Liver (tissue), 9 donors: ENCODE results near the gene IRF6. TPM values are rescaled to one million over a fixed set of nuclear protein-coding genes. Genes with fewer than 3 reads are reported as not detected.

Source experiments
- DNase-seq: peaks from one replicate; pipeline ENCODE4 v3.0.0-alpha.2; 2017; ENCODE audit warnings: low spot score
- H3K27ac ChIP-seq, 2 donors: one replicate each; pipeline ENCODE4 v1.7.0; 2013; ENCODE audit warnings: inconsistent platforms in 2 of 2, low read length in 2 of 2, control low read depth in 1 of 2, low read depth in 1 of 2, mild to moderate bottlenecking in 1 of 2
- H3K27me3 ChIP-seq, 4 donors: one replicate each; pipeline versions ENCODE4 v1.6.1 to v1.7.0; 2013; ENCODE audit warnings: low read length in 3 of 4, inconsistent platforms in 1 of 4, mild to moderate bottlenecking in 1 of 4, moderate library complexity in 1 of 4; ENCODE audit not compliant: control insufficient read depth in 4 of 4, insufficient read depth in 4 of 4
- H3K36me3 ChIP-seq, 4 donors: one replicate each; pipeline versions ENCODE4 v1.6.1 to v1.7.0; 2013; ENCODE audit warnings: low read length in 3 of 4, mild to moderate bottlenecking in 3 of 4, low read depth in 1 of 4, moderate library complexity in 1 of 4; ENCODE audit not compliant: control insufficient read depth in 4 of 4, insufficient read depth in 3 of 4
- H3K4me1 ChIP-seq, 4 donors: one replicate each; pipeline versions ENCODE4 v1.6.1 to v1.7.0; 2013; ENCODE audit warnings: low read length in 3 of 4, mild to moderate bottlenecking in 3 of 4, moderate library complexity in 1 of 4; ENCODE audit not compliant: control insufficient read depth in 4 of 4, insufficient read depth in 4 of 4
- H3K4me3 ChIP-seq, 3 donors: one replicate each; pipeline versions ENCODE4 v1.6.1 to v1.7.0; 2013; ENCODE audit warnings: low read length in 3 of 3, control low read depth in 1 of 3, low read depth in 1 of 3, mild to moderate bottlenecking in 1 of 3
- H3K9ac ChIP-seq, 2 donors: one replicate each; pipeline ENCODE4 v1.7.0; 2013; ENCODE audit warnings: low read length in 2 of 2, mild to moderate bottlenecking in 2 of 2, moderate library complexity in 2 of 2, control low read depth in 1 of 2, low read depth in 1 of 2
- H3K9me3 ChIP-seq, 4 donors: one replicate each; pipeline versions ENCODE4 v1.6.1 to v1.7.0; 2013; ENCODE audit warnings: low read length in 3 of 4; ENCODE audit not compliant: control insufficient read depth in 4 of 4
- EGR1 ChIP-seq, 2 donors: IDR thresholded peaks; 2 replicates each; pipeline ENCODE4 v1.6.1; 2016 to 2018; ENCODE audit warnings: antibody characterized with exemption in 2 of 2, low read depth in 2 of 2
- FOXA2 ChIP-seq: IDR thresholded peaks from 2 replicates; pipeline ENCODE4 v1.6.1; 2016; ENCODE audit warnings: antibody characterized with exemption
- GABPA ChIP-seq, 2 donors: IDR thresholded peaks in 1 of 2; conservative IDR thresholded peaks in 1 of 2; 2 replicates each; pipeline ENCODE4 v1.6.1; 2016; ENCODE audit warnings: antibody characterized with exemption in 2 of 2, mild to moderate bottlenecking in 1 of 2, moderate library complexity in 1 of 2
- HNF4A ChIP-seq, 2 donors: conservative IDR thresholded peaks; 2 replicates each; pipeline ENCODE4 v1.6.1; 2016; ENCODE audit warnings: antibody characterized with exemption in 2 of 2, mild to moderate bottlenecking in 2 of 2
- HNF4G ChIP-seq: IDR thresholded peaks from 2 replicates; pipeline ENCODE4 v1.6.1; 2016; ENCODE audit warnings: antibody characterized with exemption
- JUND ChIP-seq, 2 donors: IDR thresholded peaks; 2 replicates each; pipeline ENCODE4 v1.6.1; 2016; ENCODE audit warnings: antibody characterized with exemption in 2 of 2
- NR2F2 ChIP-seq: IDR thresholded peaks from 2 replicates; pipeline ENCODE4 v1.6.1; 2016; ENCODE audit warnings: antibody characterized with exemption
- RAD21 ChIP-seq, 2 donors: IDR thresholded peaks; 2 replicates each; pipeline ENCODE4 v1.6.1; 2016; ENCODE audit warnings: antibody characterized with exemption in 2 of 2, mild to moderate bottlenecking in 2 of 2
- RXRA ChIP-seq, 2 donors: IDR thresholded peaks; 2 replicates each; pipeline ENCODE4 v1.6.1; 2017 to 2018; ENCODE audit warnings: antibody characterized with exemption in 2 of 2, mild to moderate bottlenecking in 1 of 2
- SP1 ChIP-seq: IDR thresholded peaks from 2 replicates; pipeline ENCODE4 v1.6.1; 2018; ENCODE audit warnings: antibody characterized with exemption, mild to moderate bottlenecking
- TAF1 ChIP-seq: conservative IDR thresholded peaks from 2 replicates; pipeline ENCODE4 v1.6.1; 2016; ENCODE audit warnings: antibody characterized with exemption, mild to moderate bottlenecking
- YY1 ChIP-seq: IDR thresholded peaks from 2 replicates; pipeline ENCODE4 v1.6.1; 2016; ENCODE audit warnings: antibody characterized with exemption, mild to moderate bottlenecking
- WGBS: extraction: QIAGEN DNeasy Blood & Tissue Kit; methylation state at CpG from one replicate; pipeline ENCODE4 v1.1.7; 2013; 5-methylcytosine and 5-hydroxymethylcytosine counted together
- polyA plus RNA-seq, 2 donors: library from polyadenylated mRNA; stranded (reverse) in 1 of 2; unstranded in 1 of 2; fragments of 200-250 nt in 1 of 2; fragments of >200 nt in 1 of 2; fragmentation: Nextera tagmentation in 1 of 2; extraction: Ambion mirVana in 1 of 2; gene quantifications; one replicate each; pipeline versions ENCODE4 v1.2.1 to v1.2.3, GENCODE V29; 2013 to 2015
- total RNA-seq, 2 donors: library from RNA; depleted of rRNA; stranded (reverse); fragments of >200 nt; gene quantifications; one replicate each; pipeline ENCODE4 v1.2.3, GENCODE V29; 2014
- TF ChIP-seq, protein P1 (sequence below): IDR thresholded peaks from 2 replicates; pipeline ENCODE4 v1.6.1; 2016; ENCODE audit warnings: antibody characterized with exemption
- TF ChIP-seq, protein P2 (sequence below): fragments of 150-350 bp; IDR thresholded peaks from 2 replicates; pipeline ENCODE4 v1.5.1; 2017; ENCODE audit warnings: improper control_type of control experiment, low read depth, low read length; ENCODE audit not compliant: missing input control
- TF ChIP-seq, protein P3 (sequence below): IDR thresholded peaks from 2 replicates; pipeline ENCODE4 v1.6.1; 2016; ENCODE audit warnings: antibody characterized with exemption
- TF ChIP-seq, protein P4 (sequence below): IDR thresholded peaks from 2 replicates; pipeline ENCODE4 v1.6.1; 2016; ENCODE audit warnings: antibody characterized with exemption
- TF ChIP-seq, protein P5 (sequence below): IDR thresholded peaks from 2 replicates; pipeline ENCODE4 v1.6.1; 2016; ENCODE audit warnings: antibody characterized with exemption, mild to moderate bottlenecking
- donor health status: healthy.
- donor health status: healthy.
- donor health status: healthy.
- donor health status: healthy.
- donor health status: healthy.

Gene IRF6
- total and polyA plus RNA-seq, 4 donors = 0.51 to 29.3 (median 14.3) TPM

DNA sequence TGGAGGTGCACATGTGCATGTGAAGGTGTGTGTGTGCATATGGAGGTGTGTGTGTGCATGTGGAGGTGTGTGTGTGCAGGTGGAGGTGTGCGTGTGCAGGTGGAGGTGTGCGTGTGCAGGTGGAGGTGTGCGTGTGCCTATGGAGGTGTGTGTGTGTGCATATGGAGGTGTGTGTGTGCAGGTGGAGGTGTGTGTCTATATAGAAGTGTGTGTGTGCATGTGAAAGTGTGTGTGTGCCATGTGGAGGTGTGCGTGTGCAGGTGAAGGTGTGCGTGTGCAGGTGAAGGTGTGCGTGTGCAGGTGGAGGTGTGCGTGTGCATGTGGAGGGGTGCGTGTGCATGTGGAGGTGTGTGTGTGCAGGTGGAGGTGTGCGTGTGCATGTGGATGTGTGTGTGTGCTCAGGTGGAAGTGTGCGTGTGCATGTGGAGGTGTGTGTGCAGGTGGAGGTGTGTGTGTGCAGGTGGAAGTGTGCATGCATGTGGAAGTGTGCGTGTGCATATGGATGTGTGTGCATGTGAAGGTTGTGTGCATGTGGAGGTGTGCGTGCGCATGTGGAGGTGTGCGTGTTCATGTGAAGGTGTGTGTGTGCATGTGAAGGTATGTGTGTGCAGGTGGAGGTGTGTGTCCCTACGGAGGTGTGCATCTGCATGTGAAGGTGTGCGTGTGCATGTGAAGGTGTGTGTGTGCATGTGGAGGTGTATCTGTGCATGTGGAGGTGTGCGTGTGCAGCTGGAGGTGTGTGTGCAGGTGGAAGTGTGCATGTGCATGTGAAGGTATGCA, 35.1 kb downstream of the IRF6 start:
- Histone ChIP-seq H3K4me1 (peaks cover 0 to 1% (median 0%) of the 10 kb centered on the region in 4 donors), H3K27me3 (no peaks in the 10 kb centered on the region), H3K27ac (no peak overlapping the region), H3K9me3 (no peaks in the 10 kb centered on the region), H3K36me3 (no peaks in the 10 kb centered on the region), H3K9ac (no peak overlapping the region), H3K4me3 (no peak overlapping the region)
- TF ChIP-seq, protein P1, sequence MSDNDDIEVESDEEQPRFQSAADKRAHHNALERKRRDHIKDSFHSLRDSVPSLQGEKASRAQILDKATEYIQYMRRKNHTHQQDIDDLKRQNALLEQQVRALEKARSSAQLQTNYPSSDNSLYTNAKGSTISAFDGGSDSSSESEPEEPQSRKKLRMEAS = no peak
- TF ChIP-seq GABPA (IDR thresholded peaks at IDR 0.05 in 1 of 2, conservative IDR thresholded peaks at IDR 0.05 in 1 of 2) = no peak
- TF ChIP-seq RXRA (IDR thresholded peaks at IDR 0.05) = no peak
- TF ChIP-seq EGR1 (IDR thresholded peaks at IDR 0.05; ENCODE audit: low read depth in 2 of 2) = no peak
- TF ChIP-seq JUND (IDR thresholded peaks at IDR 0.05) = no peak
- TF ChIP-seq RAD21 (IDR thresholded peaks at IDR 0.05) = no peak
- TF ChIP-seq SP1 = no peak
- no peak for TF ChIP-seq HNF4G
- TF ChIP-seq, protein P2, sequence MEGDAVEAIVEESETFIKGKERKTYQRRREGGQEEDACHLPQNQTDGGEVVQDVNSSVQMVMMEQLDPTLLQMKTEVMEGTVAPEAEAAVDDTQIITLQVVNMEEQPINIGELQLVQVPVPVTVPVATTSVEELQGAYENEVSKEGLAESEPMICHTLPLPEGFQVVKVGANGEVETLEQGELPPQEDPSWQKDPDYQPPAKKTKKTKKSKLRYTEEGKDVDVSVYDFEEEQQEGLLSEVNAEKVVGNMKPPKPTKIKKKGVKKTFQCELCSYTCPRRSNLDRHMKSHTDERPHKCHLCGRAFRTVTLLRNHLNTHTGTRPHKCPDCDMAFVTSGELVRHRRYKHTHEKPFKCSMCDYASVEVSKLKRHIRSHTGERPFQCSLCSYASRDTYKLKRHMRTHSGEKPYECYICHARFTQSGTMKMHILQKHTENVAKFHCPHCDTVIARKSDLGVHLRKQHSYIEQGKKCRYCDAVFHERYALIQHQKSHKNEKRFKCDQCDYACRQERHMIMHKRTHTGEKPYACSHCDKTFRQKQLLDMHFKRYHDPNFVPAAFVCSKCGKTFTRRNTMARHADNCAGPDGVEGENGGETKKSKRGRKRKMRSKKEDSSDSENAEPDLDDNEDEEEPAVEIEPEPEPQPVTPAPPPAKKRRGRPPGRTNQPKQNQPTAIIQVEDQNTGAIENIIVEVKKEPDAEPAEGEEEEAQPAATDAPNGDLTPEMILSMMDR = no peak
- TF ChIP-seq, protein P3, sequence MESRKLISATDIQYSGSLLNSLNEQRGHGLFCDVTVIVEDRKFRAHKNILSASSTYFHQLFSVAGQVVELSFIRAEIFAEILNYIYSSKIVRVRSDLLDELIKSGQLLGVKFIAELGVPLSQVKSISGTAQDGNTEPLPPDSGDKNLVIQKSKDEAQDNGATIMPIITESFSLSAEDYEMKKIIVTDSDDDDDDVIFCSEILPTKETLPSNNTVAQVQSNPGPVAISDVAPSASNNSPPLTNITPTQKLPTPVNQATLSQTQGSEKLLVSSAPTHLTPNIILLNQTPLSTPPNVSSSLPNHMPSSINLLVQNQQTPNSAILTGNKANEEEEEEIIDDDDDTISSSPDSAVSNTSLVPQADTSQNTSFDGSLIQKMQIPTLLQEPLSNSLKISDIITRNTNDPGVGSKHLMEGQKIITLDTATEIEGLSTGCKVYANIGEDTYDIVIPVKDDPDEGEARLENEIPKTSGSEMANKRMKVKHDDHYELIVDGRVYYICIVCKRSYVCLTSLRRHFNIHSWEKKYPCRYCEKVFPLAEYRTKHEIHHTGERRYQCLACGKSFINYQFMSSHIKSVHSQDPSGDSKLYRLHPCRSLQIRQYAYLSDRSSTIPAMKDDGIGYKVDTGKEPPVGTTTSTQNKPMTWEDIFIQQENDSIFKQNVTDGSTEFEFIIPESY = no peak
- TF ChIP-seq, protein P4, sequence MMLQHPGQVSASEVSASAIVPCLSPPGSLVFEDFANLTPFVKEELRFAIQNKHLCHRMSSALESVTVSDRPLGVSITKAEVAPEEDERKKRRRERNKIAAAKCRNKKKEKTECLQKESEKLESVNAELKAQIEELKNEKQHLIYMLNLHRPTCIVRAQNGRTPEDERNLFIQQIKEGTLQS = no peak
- TF ChIP-seq TAF1 = no peak
- TF ChIP-seq HNF4A (conservative IDR thresholded peaks at IDR 0.05) = no peak
- TF ChIP-seq YY1 = no peak
- TF ChIP-seq, protein P5, sequence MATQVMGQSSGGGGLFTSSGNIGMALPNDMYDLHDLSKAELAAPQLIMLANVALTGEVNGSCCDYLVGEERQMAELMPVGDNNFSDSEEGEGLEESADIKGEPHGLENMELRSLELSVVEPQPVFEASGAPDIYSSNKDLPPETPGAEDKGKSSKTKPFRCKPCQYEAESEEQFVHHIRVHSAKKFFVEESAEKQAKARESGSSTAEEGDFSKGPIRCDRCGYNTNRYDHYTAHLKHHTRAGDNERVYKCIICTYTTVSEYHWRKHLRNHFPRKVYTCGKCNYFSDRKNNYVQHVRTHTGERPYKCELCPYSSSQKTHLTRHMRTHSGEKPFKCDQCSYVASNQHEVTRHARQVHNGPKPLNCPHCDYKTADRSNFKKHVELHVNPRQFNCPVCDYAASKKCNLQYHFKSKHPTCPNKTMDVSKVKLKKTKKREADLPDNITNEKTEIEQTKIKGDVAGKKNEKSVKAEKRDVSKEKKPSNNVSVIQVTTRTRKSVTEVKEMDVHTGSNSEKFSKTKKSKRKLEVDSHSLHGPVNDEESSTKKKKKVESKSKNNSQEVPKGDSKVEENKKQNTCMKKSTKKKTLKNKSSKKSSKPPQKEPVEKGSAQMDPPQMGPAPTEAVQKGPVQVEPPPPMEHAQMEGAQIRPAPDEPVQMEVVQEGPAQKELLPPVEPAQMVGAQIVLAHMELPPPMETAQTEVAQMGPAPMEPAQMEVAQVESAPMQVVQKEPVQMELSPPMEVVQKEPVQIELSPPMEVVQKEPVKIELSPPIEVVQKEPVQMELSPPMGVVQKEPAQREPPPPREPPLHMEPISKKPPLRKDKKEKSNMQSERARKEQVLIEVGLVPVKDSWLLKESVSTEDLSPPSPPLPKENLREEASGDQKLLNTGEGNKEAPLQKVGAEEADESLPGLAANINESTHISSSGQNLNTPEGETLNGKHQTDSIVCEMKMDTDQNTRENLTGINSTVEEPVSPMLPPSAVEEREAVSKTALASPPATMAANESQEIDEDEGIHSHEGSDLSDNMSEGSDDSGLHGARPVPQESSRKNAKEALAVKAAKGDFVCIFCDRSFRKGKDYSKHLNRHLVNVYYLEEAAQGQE = no peak
- no peak for TF ChIP-seq FOXA2
- no peak for TF ChIP-seq NR2F2
- no peak for DNase-seq
- 97% methylated on average over 17 of the region's 17 CpGs for WGBS
